Keratinocyte (primary cell): ENCODE data around the gene CPSF3. TPM values are rescaled to one million over a fixed set of nuclear protein-coding genes. Genes with fewer than 3 reads are reported as not detected.

Source experiments
- DNase-seq: peaks from one replicate; pipeline ENCODE4 v3.0.0-alpha.2; 2011; ENCODE audit warnings: low read depth, missing footprints, low spot score
- FAIRE-seq: peaks from 2 replicates; lab custom pipeline; 2011; peaks lifted over from hg19 to GRCh38; lab: Jason Lieb, UNC
- H2AFZ ChIP-seq: 2 replicates; pipeline ENCODE4 v1.6.0; 2012; ENCODE audit warnings: low read length, control low read depth, inconsistent platforms; ENCODE audit not compliant: control insufficient read depth
- H3K27ac ChIP-seq: 2 replicates; pipeline ENCODE4 v1.5.1; 2011; ENCODE audit warnings: low read length; ENCODE audit not compliant: control insufficient read depth, insufficient read depth
- H3K27me3 ChIP-seq: 3 replicates; pipeline ENCODE4 v1.6.0; 2011; ENCODE audit warnings: low read length; ENCODE audit not compliant: control insufficient read depth, insufficient read depth; ENCODE audit errors: extremely low read depth
- H3K36me3 ChIP-seq, 2 experiments: 2 replicates in 1 of 2; 3 replicates in 1 of 2; pipeline ENCODE4 v1.5.1; 2011; ENCODE audit warnings: low read length in 2 of 2, mild to moderate bottlenecking in 1 of 2; ENCODE audit not compliant: control insufficient read depth in 2 of 2, insufficient read depth in 2 of 2; ENCODE audit errors: extremely low read depth in 1 of 2
- H3K4me1 ChIP-seq: 3 replicates; pipeline ENCODE4 v1.5.1; 2011; ENCODE audit warnings: low read length; ENCODE audit not compliant: control insufficient read depth, insufficient read depth; ENCODE audit errors: extremely low read depth
- H3K4me2 ChIP-seq: 3 replicates; pipeline ENCODE4 v1.6.0; 2011; ENCODE audit warnings: low read depth, low read length; ENCODE audit not compliant: control insufficient read depth, insufficient read depth; ENCODE audit errors: extremely low read depth
- H3K4me3 ChIP-seq, 3 experiments: fragments of 200-600 bp in 1 of 3; sonication (generic) in 1 of 3; 2 replicates in 2 of 3; 3 replicates in 1 of 3; pipeline ENCODE4 v1.5.1; 2011 to 2016; ENCODE audit warnings: low read length in 3 of 3, mild to moderate bottlenecking in 3 of 3, control low read depth in 2 of 3, inconsistent platforms in 1 of 3, low read depth in 1 of 3, mixed read lengths in 1 of 3, mixed run types in 1 of 3, moderate library complexity in 1 of 3; ENCODE audit not compliant: control insufficient read depth in 2 of 3, insufficient read depth in 2 of 3; ENCODE audit errors: extremely low read depth in 1 of 3
- H3K79me2 ChIP-seq: 2 replicates; pipeline ENCODE4 v1.6.0; 2012; ENCODE audit warnings: low read length; ENCODE audit not compliant: control insufficient read depth, insufficient read depth
- H3K9ac ChIP-seq: 3 replicates; pipeline ENCODE4 v1.6.0; 2011; ENCODE audit warnings: low read length; ENCODE audit not compliant: control insufficient read depth, insufficient read depth; ENCODE audit errors: extremely low read depth
- H3K9me1 ChIP-seq: 3 replicates; pipeline ENCODE4 v1.6.0; 2011; ENCODE audit warnings: low read length; ENCODE audit not compliant: control insufficient read depth, insufficient read depth; ENCODE audit errors: extremely low read depth
- H3K9me3 ChIP-seq: 2 replicates; pipeline ENCODE4 v1.5.1; 2012; ENCODE audit warnings: low read depth, low read length; ENCODE audit not compliant: control insufficient read depth
- H4K20me1 ChIP-seq: 3 replicates; pipeline ENCODE4 v1.6.0; 2011; ENCODE audit warnings: low read length; ENCODE audit not compliant: control insufficient read depth, insufficient read depth; ENCODE audit errors: extremely low read depth
- EZH2 ChIP-seq: IDR thresholded peaks from one replicate; pipeline ENCODE4 v1.6.1; 2012; ENCODE audit warnings: inconsistent platforms, mild to moderate bottlenecking, low read length, moderate library complexity
- dilution Hi-C: fragments of 300-500 bp; cut with MboI; formaldehyde crosslinking; loops from one replicate; pipeline ENCODE4 v1.7.0; 2020; ENCODE audit warnings: low sequenced_read_pairs; ENCODE audit not compliant: extremely low pct_ligation_motif_present
- polyA plus RNA-seq, 5 experiments: library from polyadenylated mRNA; depleted of rRNA in 3 of 5; stranded (reverse) in 3 of 5; stranded (forward) in 1 of 5; unstranded in 1 of 5; fragments of >200 nt; gene quantifications; 1 replicate in 1 of 5; 2 replicates in 3 of 5; 3 replicates in 1 of 5; pipeline versions ENCODE4 v1.2.1 to v1.2.3, GENCODE V29; 2011 to 2012; ENCODE audit warnings: missing spikeins in 2 of 5, low read depth in 1 of 5, low replicate concordance in 1 of 5
- TF ChIP-seq, protein P1 (sequence below), 3 experiments: IDR thresholded peaks in 1 of 3; conservative IDR thresholded peaks in 1 of 3; optimal IDR thresholded peaks in 1 of 3; 2 replicates in 2 of 3; 3 replicates in 1 of 3; pipeline versions ENCODE3 to v1.5.1; 2011; ENCODE audit warnings: low read length in 3 of 3, mild to moderate bottlenecking in 3 of 3, moderate library complexity in 2 of 3, control low read depth in 1 of 3, inconsistent platforms in 1 of 3; ENCODE audit not compliant: insufficient read depth in 2 of 3; ENCODE audit errors: extremely low read depth in 1 of 3

CPSF3 gene
- polyA plus RNA-seq, 1 donor (not counting 4 experiments of a cell fraction or from before 2014, with no cell fraction given): 31.1 TPM

DNA sequence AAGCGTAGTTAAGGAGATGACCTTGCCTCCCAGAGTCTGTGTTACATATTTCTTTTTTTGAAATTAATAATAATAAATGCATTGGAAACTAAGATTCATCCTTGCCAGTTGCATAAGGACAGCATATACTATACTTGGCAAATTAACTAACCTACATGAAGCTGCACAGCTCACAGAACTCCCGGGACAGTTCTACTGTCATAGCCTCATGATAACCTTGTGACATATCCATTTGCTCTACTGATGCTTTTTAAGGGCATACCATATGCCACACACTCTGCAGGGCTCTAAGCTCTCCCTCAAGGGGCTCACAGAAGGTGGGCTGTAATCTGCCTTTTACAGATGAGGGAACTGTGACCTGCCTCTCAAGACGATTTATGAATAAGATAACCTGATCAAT is 3.9 kb upstream of the CPSF3 start:
- H3K9me3 ChIP-seq: no peaks in the 10 kb centered on the region
- H2AFZ ChIP-seq: no peak overlapping the region
- H3K4me2 ChIP-seq: no peak overlapping the region
- H4K20me1 ChIP-seq: peaks cover 2% of the 10 kb centered on the region
- H3K36me3 ChIP-seq: peaks cover 2 to 19% of the 10 kb centered on the region in 2 experiments
- dilution Hi-C loops: no loop called here
- H3K27me3 ChIP-seq: no peaks in the 10 kb centered on the region
- DNase-seq (no peak), FAIRE-seq (no peak)
- peaks cover 24% of the 10 kb centered on the region for H3K4me1 ChIP-seq
- TF ChIP-seq, protein P1, sequence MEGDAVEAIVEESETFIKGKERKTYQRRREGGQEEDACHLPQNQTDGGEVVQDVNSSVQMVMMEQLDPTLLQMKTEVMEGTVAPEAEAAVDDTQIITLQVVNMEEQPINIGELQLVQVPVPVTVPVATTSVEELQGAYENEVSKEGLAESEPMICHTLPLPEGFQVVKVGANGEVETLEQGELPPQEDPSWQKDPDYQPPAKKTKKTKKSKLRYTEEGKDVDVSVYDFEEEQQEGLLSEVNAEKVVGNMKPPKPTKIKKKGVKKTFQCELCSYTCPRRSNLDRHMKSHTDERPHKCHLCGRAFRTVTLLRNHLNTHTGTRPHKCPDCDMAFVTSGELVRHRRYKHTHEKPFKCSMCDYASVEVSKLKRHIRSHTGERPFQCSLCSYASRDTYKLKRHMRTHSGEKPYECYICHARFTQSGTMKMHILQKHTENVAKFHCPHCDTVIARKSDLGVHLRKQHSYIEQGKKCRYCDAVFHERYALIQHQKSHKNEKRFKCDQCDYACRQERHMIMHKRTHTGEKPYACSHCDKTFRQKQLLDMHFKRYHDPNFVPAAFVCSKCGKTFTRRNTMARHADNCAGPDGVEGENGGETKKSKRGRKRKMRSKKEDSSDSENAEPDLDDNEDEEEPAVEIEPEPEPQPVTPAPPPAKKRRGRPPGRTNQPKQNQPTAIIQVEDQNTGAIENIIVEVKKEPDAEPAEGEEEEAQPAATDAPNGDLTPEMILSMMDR (optimal IDR thresholded peaks at IDR 0.05 in 1 of 3, IDR thresholded peaks at IDR 0.05 in 1 of 3, conservative IDR thresholded peaks at IDR 0.05 in 1 of 3; ENCODE audit: extremely low read depth in 1 of 3, insufficient read depth in 2 of 3, low read length in 3 of 3): no peak
- no peak for TF ChIP-seq EZH2
- H3K9ac ChIP-seq: no peak overlapping the region
- H3K4me3 ChIP-seq: no peak overlapping the region
- peaks cover 69% of the 10 kb centered on the region for H3K79me2 ChIP-seq
- peaks cover 5% of the 10 kb centered on the region for H3K9me1 ChIP-seq
- no peak overlapping the region for H3K27ac ChIP-seq

DNA sequence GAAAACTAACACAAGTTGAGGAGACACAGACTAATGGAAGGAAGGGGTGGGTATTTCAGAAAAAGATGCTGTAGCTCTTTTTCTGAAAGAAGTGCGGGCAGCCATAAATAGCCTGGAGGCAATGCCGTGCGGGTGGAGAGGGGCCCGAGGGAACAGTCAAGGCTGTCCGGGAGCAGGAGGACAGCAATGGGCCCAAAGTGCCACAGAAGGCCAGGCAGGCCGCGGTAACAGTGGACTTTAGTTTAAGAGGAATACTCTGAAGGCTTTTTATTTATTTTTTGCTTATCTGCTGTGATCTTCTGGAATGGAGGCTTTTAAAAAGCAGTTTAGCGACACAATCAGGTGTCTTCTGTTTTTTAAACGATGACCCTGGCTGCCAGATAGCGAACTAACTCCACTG is 3.0 kb upstream of the CPSF3 start:
- FAIRE-seq (no peak), DNase-seq (no peak)
- H2AFZ ChIP-seq: no peak overlapping the region
- H3K27me3 ChIP-seq: no peaks in the 10 kb centered on the region
- no peaks in the 10 kb centered on the region for H3K9me3 ChIP-seq
- H3K9ac ChIP-seq: no peak overlapping the region
- no peak for TF ChIP-seq EZH2
- TF ChIP-seq, protein P1 (optimal IDR thresholded peaks at IDR 0.05 in 1 of 3, IDR thresholded peaks at IDR 0.05 in 1 of 3, conservative IDR thresholded peaks at IDR 0.05 in 1 of 3; ENCODE audit: extremely low read depth in 1 of 3, insufficient read depth in 2 of 3, low read length in 3 of 3): no peak
- peaks cover 2% of the 10 kb centered on the region for H4K20me1 ChIP-seq
- peaks cover 72% of the 10 kb centered on the region for H3K79me2 ChIP-seq
- H3K9me1 ChIP-seq: peaks cover 5% of the 10 kb centered on the region
- H3K4me3 ChIP-seq: no peak overlapping the region
- H3K36me3 ChIP-seq: peaks cover 2 to 19% of the 10 kb centered on the region in 2 experiments
- peaks cover 30% of the 10 kb centered on the region for H3K4me1 ChIP-seq
- H3K27ac ChIP-seq: no peak overlapping the region
- H3K4me2 ChIP-seq: no peak overlapping the region
- dilution Hi-C loops: no loop called here
